Stimulated activated CD8-positive, alpha-beta memory T cell treated with anti-CD3 and anti-CD28 coated beads, Interleukin-12 subunit alpha, Interleukin-12 subunit beta, amount 100 ng/mL, for 1 hour (primary cell): Measurements from ENCODE around the gene ADCY7.

Experiments
- DNase-seq: peaks from one replicate; pipeline ENCODE4 v3.0.0-alpha.2; 2020; ENCODE audit warnings: low read depth

Gene ADCY7

DNA sequence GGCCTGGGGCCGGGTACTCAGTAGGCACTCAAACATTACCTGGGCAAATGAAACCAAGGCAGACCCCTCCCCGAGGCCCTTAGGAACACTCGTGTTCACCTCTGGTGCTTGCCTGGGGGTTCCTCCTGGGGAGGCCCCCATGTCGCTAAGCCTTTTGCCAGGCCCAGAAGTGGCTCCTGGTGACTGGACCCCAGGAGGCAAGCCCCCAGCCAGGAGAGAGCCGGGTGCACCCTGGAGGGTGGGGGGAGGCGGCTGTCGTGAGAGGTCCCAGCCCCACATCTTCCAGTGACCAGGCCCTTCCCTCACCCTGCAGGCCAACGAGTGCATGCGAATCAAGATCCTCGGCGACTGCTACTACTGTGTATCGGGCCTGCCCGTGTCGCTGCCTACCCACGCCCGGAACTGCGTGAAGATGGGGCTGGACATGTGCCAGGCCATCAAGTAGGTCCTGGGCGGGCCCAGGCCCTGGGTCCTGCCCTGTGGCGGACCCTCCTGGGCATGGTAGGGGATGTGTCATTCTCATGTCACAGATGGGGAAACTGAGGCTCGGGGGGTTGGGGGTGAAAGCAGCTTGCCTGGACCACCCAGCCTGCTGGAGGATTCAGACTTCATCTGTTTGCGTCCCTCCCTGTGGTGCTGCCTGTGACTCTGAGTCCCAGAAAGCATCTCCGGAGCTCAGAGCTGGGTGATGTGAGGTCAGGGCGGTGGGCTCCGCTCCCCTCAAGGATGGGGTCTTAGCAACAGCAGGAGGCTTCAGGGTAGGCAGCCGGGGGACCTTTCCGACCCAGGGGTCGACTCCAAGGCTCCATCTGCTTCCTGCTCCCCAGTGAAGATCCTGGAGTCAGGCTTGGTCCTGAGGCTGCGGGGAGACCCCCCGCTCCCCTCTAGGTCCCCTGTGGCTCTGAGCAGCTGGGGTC lies 32.5 kb downstream of the ADCY7 start:
- no peak for DNase-seq

DNA sequence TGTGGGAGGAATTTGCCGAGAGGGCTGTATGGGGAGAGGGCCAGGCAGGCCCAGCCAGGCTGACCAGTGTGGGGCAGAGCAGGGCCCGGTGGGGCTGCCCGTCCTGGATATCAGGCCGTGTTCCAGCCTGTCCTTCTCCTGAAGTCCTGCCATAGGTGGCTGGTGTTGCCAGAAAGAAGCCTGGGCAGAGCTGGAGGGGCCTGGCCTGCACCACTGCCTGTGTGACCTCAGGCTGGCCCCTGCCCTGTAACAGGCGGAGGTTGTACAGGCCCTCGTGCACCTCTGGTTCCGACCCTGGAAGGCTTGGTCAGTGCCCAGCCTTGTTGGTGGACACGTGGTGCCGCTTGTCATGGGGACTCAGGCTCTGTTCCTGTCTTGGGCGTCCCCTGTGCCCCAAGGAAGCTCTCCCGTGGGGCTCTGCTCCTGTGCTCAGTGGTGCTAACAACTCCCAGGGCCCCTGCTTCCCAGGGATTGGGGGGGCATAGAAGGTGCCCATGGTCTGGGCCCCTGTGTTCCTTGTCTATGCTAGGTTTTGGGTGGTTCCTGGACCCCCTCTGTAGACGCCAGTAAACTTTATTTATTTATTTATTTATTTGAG lies 33.3 kb downstream of the ADCY7 start:
- DNase-seq: no peak

DNA sequence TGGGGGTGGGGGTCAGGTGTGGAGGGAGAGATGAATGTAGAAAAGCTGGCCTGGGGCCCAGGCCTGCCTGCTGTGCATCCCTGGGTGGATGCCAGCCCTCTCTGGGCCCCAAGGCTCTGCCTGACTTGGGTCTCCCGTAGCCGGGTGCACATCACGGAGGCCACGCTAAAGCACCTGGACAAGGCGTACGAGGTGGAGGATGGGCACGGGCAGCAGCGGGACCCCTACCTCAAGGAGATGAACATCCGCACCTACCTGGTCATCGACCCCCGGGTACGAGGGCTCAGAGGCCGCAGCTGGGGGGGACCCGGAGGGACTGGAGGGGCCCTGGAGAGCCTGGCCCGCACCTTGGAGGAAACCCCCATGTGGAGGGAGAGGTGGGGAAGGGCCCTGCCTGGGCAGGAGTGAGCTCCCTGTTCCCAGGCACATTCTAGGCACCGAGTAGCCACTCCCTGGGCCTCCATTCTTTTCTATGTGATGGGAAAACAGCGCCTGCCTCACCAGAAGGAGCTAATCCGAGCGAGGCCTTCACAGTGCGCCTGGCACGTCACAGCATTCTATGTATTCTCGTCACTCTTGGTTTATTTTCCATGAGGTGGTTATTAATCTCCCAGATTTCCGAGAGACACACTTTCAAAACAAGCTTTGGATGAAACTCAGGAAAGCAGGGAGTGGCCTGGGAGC lies 34.7 kb downstream of the ADCY7 start:
- DNase-seq: no peak

GRCh38 chr16:50301626-50302471 lies 35.5 kb downstream of the ADCY7 start:
- DNase-seq: no peak

DNA sequence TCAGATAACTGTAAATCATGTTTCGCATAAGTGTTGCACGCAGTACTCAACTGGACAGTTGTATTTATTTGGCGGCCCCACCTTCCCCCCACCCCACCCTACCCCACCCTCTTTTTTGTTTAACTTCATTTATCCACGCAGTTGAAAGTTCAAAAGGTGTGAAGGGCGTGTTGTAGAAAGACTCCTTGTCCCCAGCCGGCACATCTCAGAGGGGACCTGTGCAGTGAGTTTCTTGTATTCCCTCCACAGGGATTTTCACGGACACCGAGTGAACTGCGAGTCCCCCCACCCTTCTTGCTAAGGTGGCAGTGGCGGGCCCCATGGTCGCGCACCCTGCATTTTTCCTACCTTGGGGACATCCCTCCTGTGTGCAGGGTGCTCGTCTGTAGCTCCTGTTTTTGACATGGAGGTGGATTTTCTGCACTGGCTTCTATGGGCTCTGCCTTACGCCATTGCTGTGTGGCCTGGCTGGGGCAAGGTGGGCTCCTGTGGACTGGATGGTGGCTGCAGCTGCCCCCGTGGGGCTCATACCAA lies 36.2 kb downstream of the ADCY7 start:
- no peak for DNase-seq

DNA sequence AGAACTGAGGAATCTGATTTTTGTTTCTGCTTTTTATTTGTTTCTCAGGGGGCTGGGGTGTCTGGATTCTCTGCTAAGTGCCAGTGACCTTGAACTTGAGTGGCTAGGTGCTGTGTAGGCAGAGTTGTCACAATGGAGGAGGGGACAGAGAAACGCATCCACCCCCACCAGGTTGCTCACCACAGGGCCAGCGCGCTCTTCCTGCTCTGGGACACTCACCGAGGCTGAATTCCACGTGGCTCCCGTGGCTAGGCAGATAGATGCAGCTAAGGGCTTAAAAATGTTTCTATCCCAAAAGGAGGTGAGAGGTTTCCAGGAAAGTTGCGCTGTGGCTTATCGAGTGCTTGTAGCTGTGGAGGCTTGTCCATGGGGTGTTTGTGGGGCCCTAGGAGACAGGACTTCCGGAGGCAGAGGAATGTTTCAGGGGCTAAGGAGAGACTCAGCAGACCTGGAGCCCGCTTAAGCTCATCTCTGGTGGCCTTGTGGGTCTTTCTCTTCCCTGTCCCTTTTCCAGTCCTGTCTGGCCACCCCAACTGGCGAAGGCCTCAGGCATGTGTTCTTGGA lies 36.8 kb downstream of the ADCY7 start:
- no peak for DNase-seq

GRCh38 chr16:50303605-50304466 lies 37.5 kb downstream of the ADCY7 start:
- DNase-seq: no peak

GRCh38 chr16:50304467-50305440 lies 38.4 kb downstream of the ADCY7 start:
- DNase-seq: no peak

DNA sequence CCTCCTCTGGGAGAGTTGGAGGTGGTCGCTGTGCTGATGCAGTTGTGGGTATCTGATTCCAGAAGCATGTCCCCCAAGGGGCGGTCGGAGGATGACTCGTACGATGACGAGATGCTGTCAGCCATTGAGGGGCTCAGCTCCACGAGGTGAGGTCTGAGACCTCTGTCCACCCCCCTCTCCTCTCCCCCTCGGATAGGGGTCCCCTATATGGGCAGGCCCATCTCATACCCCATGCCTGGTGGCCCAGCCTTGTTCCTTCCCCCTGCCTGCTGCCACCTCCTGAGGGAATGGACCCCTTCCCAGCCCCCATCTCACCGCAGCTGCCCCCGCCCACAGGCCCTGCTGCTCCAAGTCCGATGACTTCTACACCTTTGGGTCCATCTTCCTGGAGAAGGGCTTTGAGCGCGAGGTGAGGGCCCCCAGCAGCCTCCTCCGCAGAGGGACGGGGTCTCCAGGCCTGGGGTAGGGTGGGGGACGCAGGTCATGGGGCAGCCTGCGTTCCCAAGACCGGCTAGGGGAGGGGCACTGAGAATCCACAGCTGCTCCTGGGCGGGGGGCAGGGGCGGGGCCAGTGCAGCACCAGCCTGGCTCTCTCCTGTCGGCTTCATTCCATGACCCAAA lies 39.2 kb downstream of the ADCY7 start:
- no peak for DNase-seq

GRCh38 chr16:50306287-50306686 lies 39.9 kb downstream of the ADCY7 start:
- no peak for DNase-seq

DNA sequence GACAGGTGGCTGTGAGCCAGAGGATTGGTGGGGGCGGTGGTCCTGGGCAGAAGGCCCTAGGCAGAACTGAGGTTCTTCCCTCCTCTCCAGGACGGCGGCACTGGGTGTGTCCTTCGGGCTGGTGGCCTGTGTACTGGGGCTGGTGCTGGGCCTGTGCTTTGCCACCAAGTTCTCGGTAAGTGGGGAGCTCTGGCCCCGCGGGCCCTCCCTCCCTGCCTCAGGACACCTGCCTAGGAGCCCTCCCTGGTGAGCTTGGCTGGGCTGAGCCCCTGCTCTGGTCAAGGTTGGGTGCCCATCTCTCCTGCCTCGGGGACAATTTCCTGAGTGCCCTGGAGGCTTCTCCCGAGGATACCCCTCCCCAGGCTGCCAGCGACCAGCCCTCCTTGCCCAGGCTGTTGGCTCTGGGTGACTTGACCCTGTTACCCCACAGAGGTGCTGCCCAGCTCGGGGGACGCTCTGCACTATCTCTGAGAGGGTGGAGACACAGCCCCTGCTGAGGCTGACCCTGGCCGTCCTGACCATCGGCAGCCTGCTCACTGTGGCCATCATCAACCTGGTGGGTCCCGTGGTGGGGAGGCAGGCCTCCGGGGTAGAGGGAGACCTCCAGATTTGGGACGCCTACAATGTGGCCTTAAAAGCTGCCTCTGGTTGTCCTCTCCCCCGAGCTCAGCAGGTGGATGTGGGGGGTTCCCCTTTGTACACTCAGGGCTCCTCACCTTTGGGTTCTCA lies 42.0 kb downstream of the ADCY7 start:
- DNase-seq: no peak

DNA sequence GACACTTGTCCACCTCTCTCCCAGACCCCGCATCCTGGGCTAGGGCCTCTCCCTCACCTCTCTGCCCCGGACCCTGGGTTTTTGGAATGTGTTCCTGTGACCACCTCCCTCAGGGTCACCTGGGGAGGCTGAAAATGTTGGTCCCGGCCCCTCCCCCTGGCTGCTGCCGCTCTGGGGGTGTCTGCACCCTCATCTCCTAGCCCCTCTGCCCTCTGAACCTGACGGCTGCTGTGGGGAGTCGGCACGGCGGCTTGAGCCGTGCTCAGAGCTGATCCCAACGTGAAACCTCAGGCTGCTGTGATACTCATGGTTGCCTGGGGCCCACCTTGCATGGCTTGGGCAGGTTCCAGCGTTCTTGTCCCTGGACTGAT lies 42.8 kb downstream of the ADCY7 start:
- no peak for DNase-seq

DNA sequence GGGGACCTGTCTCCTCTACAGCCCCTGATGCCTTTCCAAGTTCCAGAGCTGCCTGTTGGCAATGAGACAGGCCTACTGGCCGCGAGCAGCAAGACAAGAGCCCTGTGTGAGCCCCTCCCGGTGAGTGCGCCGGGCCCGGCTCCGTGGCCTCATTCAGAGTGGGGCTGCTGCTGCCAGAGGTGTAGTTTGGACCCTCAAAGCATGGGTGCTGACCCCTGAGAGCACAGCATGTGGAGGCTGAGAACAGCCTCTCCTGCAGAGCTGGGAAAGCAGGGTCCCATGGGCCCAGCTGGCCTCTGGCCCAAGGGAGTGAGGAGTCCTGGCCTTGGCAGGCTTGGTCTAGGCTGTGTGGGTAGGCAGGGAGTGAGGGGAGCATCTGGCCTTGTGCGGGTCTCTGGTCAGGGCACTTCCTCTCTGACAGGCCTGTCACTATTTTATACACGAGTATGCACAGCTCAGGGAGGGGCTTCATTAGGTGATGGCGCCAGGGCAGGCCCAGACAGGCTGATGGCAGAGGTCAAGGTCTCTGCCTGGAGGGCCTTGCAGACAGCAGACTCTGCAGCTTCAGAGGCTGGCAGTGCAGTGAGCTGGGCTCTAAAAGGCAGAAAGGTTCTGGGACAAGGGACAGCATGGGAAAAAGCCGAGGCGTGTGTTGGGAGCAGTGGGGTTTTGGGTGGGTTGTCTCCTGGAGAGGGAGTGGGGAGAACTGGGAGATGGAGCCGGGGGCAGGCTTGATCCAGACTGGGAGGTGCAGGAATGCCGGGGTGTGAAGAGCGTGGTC lies 43.4 kb downstream of the ADCY7 start:
- no peak for DNase-seq

- DNase-seq: no peak
These were observed 44.2 kb downstream of the ADCY7 start for GRCh38 chr16:50310308-50311133.

DNA sequence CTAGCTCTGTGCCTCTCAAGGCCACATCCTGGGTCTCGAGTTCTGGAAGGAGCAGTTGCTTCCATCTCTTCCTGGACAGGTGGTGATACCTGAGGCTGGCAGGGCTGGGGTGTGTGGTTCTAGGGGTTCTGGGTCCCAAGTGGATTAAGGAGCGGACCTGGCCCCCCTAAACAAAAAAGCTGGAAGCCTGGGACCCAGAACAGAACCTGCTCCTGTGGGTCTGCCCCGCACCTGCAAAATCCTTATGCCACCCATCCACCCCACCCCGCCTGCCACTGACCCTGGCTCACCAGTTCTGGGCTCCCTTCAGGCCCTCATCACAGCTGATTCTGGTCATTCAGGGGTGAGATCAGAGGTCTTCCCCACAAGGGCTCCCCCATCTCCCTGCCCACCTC lies 44.8 kb downstream of the ADCY7 start:
- DNase-seq: no peak

GRCh38 chr16:50311891-50312501 lies 45.6 kb downstream of the ADCY7 start:
- DNase-seq: no peak
